Lung (tissue), 12 donors: ENCODE results near the gene ATXN1. TPM values are rescaled to one million over a fixed set of nuclear protein-coding genes. Genes with fewer than 3 reads are reported as not detected.

ENCODE experiments used
- ATAC-seq: fragments of 200-7000 bp; cut with Tn5 transposase; one replicate; pipeline ENCODE4 v1.9.1; 2020; ENCODE audit warnings: moderate number of reproducible peaks; ENCODE audit not compliant: insufficient read depth, low FRiP score
- DNase-seq, 3 donors: peaks; one replicate each; pipeline ENCODE4 v3.0.0-alpha.2; 2013 to 2017
- H3K27ac ChIP-seq, 2 donors: one replicate each; pipeline ENCODE4 v1.5.1; 2013; ENCODE audit warnings: mild to moderate bottlenecking in 2 of 2, moderate library complexity in 2 of 2, control low read depth in 1 of 2, inconsistent platforms in 1 of 2, low read depth in 1 of 2, low read length in 1 of 2
- H3K27me3 ChIP-seq, 3 donors: one replicate each; pipeline ENCODE4 v1.5.1; 2013; ENCODE audit warnings: low read length in 2 of 3; ENCODE audit not compliant: control insufficient read depth in 3 of 3, insufficient read depth in 3 of 3
- H3K36me3 ChIP-seq, 4 donors: one replicate each; pipeline ENCODE4 v1.5.1; 2013; ENCODE audit warnings: low read length in 4 of 4, mild to moderate bottlenecking in 1 of 4, moderate library complexity in 1 of 4; ENCODE audit not compliant: control insufficient read depth in 4 of 4, insufficient read depth in 4 of 4
- H3K4me1 ChIP-seq, 5 donors: one replicate each; pipeline ENCODE4 v1.5.1; 2013; ENCODE audit warnings: low read length in 5 of 5, mild to moderate bottlenecking in 2 of 5, moderate library complexity in 1 of 5; ENCODE audit not compliant: control insufficient read depth in 5 of 5, insufficient read depth in 5 of 5
- H3K4me3 ChIP-seq: one replicate; pipeline ENCODE4 v1.5.1; 2013; ENCODE audit warnings: mild to moderate bottlenecking, control low read depth, moderate library complexity
- H3K9ac ChIP-seq, 2 donors: one replicate each; pipeline ENCODE4 v1.5.1; 2013; ENCODE audit warnings: low read length in 2 of 2, control low read depth in 1 of 2; ENCODE audit not compliant: insufficient read depth in 1 of 2
- H3K9me3 ChIP-seq, 4 donors: one replicate each; pipeline ENCODE4 v1.5.1; 2013; ENCODE audit warnings: low read length in 3 of 4, mild to moderate bottlenecking in 1 of 4, moderate library complexity in 1 of 4; ENCODE audit not compliant: control insufficient read depth in 4 of 4, insufficient read depth in 3 of 4
- CTCF ChIP-seq: IDR thresholded peaks from 2 replicates; pipeline ENCODE4 v1.5.1; 2012; ENCODE audit warnings: mild to moderate bottlenecking; ENCODE audit errors: control extremely low read depth, extremely low read depth
- WGBS, 2 donors: extraction: QIAGEN DNeasy Blood & Tissue Kit; methylation state at CpG; one replicate each; pipeline ENCODE4 v1.1.7; 2013; 5-methylcytosine and 5-hydroxymethylcytosine counted together
- polyA plus RNA-seq, 2 donors: library from polyadenylated mRNA; stranded (reverse); fragments of 200-250 nt; gene quantifications; one replicate each; pipeline ENCODE4 v1.2.1, GENCODE V29; 2013
- total RNA-seq, 2 donors: library from RNA; depleted of rRNA in 1 of 2; stranded (reverse); fragments of >200 nt in 1 of 2; gene quantifications; one replicate each; pipeline ENCODE4 v1.2.1, GENCODE V29; 2014 to 2021
- donor health status: control.
- donor health status: control.
- donor health status: Bipolar disorder and iron deficiency.
- donor health status: healthy.
- donor health status: DM: yes; HTN: yes; CAD: no.

ATXN1 gene
- total and polyA plus RNA-seq, 4 donors = 9.7 to 108 (median 34.9) TPM

- WGBS, 2 donors = 94 to 98% methylated on average over 6 of the region's 6 CpGs
- Histone ChIP-seq H3K9ac (no peak overlapping the region), H3K4me3 (no peak overlapping the region), H3K27me3 (no peaks in the 10 kb centered on the region), H3K9me3 (no peaks in the 10 kb centered on the region), H3K4me1 (no peaks in the 10 kb centered on the region), H3K36me3 (peaks cover 0 to 4% (median 0%) of the 10 kb centered on the region in 4 donors), H3K27ac (no peak overlapping the region)
- DNase-seq (no peak), ATAC-seq (no peak)
- no peak for TF ChIP-seq CTCF
Observed at GRCh38 chr6:16311763-16312162, 449.5 kb downstream of the ATXN1 start.

- no peak overlapping the region for H3K27ac ChIP-seq
- H3K9me3 ChIP-seq = no peaks in the 10 kb centered on the region
- peaks cover 0 to 4% (median 0%) of the 10 kb centered on the region in 5 donors for H3K4me1 ChIP-seq
- ATAC-seq (no peak), DNase-seq (no peak)
- TF ChIP-seq CTCF = no peak
- H3K9ac ChIP-seq = no peak overlapping the region
- H3K27me3 ChIP-seq = no peaks in the 10 kb centered on the region
- peaks cover 0 to 16% (median 2%) of the 10 kb centered on the region in 4 donors for H3K36me3 ChIP-seq
- H3K4me3 ChIP-seq = no peak overlapping the region
- WGBS, 2 donors = 92 to 93% methylated on average over 20 of the region's 20 CpGs
Observed at GRCh38 chr6:16306334-16306733, 454.9 kb downstream of the ATXN1 start.

GRCh38 chr6:16305788-16306187, 455.5 kb downstream of the ATXN1 start:
- ATAC-seq (no peak), DNase-seq (no peak)
- Histone ChIP-seq H3K27ac (no peak overlapping the region), H3K9me3 (no peaks in the 10 kb centered on the region), H3K4me3 (no peak overlapping the region), H3K36me3 (peaks cover 0 to 16% (median 2%) of the 10 kb centered on the region in 4 donors), H3K27me3 (no peaks in the 10 kb centered on the region), H3K9ac (no peak overlapping the region), H3K4me1 (peaks cover 0 to 4% (median 0%) of the 10 kb centered on the region in 5 donors)
- WGBS, 2 donors = 87 to 91% methylated on average over 19 of the region's 19 CpGs
- no peak for TF ChIP-seq CTCF

- H3K4me1 ChIP-seq = peaks cover 0 to 4% (median 0%) of the 10 kb centered on the region in 5 donors
- no peaks in the 10 kb centered on the region for H3K27me3 ChIP-seq
- H3K4me3 ChIP-seq = no peak overlapping the region
- no peak for TF ChIP-seq CTCF
- H3K9ac ChIP-seq = no peak overlapping the region
- no peak overlapping the region for H3K27ac ChIP-seq
- peaks cover 0 to 14% (median 2%) of the 10 kb centered on the region in 4 donors for H3K36me3 ChIP-seq
- H3K9me3 ChIP-seq = no peaks in the 10 kb centered on the region
- 30 to 64% methylated on average over 7 of the region's 7 CpGs for WGBS, 2 donors
- no peak for ATAC-seq
- no peak for DNase-seq
Observed at GRCh38 chr6:16305246-16305725, 456.0 kb downstream of the ATXN1 start.
